Activated CD4-positive, alpha-beta memory T cell treated with anti-CD3 and anti-CD28 coated beads for 36 hours (primary cell): ENCODE measurements around the gene NDUFAF2. TPM values are rescaled to one million over a fixed set of nuclear protein-coding genes. Genes with fewer than 3 reads are reported as not detected.
A peak's percentile ranks its signal among the peaks of the same experiment; 100 is the strongest.
"Not testable (repeated sequence)": the region's sequence is repeated elsewhere in the genome, so short reads cannot be mapped to it uniquely, and the experiment has no call there.

Source experiments
- CTCF ChIA-PET: fragments of 350-600 bp; sonication (Branson Sonifier 250); formaldehyde crosslinking; loops from one replicate; lab custom pipeline; 2021; ENCODE audit warnings: antibody characterized with exemption, inconsistent platforms; lab: Charles Lee
- POLR2A ChIA-PET: fragments of 350-600 bp; sonication (Branson Sonifier 250); formaldehyde crosslinking; loops from one replicate; lab custom pipeline; 2021; ENCODE audit warnings: antibody characterized with exemption; lab: Charles Lee
- DNase-seq: peaks from one replicate; pipeline ENCODE4 v3.0.0-alpha.2; 2020
- H3K27ac Mint-ChIP-seq: one replicate; pipeline ENCODE4 v1.8.0; 2021; ENCODE audit warnings: mixed read lengths
- H3K27me3 Mint-ChIP-seq: one replicate; pipeline ENCODE4 v1.8.0; 2021; ENCODE audit warnings: mixed read lengths
- H3K36me3 Mint-ChIP-seq: one replicate; pipeline ENCODE4 v1.8.0; 2021; ENCODE audit warnings: mixed read lengths
- H3K4me1 Mint-ChIP-seq: one replicate; pipeline ENCODE4 v1.8.0; 2021; ENCODE audit warnings: low read depth, mixed read lengths
- H3K4me3 Mint-ChIP-seq: one replicate; pipeline ENCODE4 v1.8.0; 2021; ENCODE audit warnings: mild to moderate bottlenecking, mixed read lengths
- H3K9me3 Mint-ChIP-seq: one replicate; pipeline ENCODE4 v1.8.0; 2021; ENCODE audit warnings: mixed read lengths
- intact Hi-C: fragments of 100-400 bp; cut with micrococcal nuclease; formaldehyde crosslinking; loops from one replicate; pipeline ENCODE4 v1.15.1; 2023
- total RNA-seq, 2 experiments: library from RNA; stranded (reverse); gene quantifications; one replicate each; pipeline ENCODE4 v1.2.3, GENCODE V29; 2021

The NDUFAF2 gene
- total RNA-seq, 2 experiments from 2014 or later = 35.6 to 38.4 TPM

- Mint-ChIP-seq H3K9me3 (peaks cover 9% of the 10 kb centered on the region), H3K4me3 (no peak overlapping the region), H3K27me3 (no peaks in the 10 kb centered on the region), H3K27ac (no peak overlapping the region), H3K4me1 (peaks cover 4% of the 10 kb centered on the region), H3K36me3 (peaks cover 4% of the 10 kb centered on the region)
- ChIA-PET CTCF (interaction anchor here (0.7 to 4.5 kb wide), 8 partner anchors 8 to 700 kb away, joined by 3 to 25 read pairs (median 5); partner anchors contain the start of genes ERCC8 and NDUFAF2), POLR2A (no interaction called here)
- no peak for DNase-seq
- intact Hi-C loops = loop anchor here (2.0 kb wide), 1 partner anchor 700 kb away; no protein-coding TSS in a partner anchor
Observed at GRCh38 chr5:60958712-60959111, 13.7 kb downstream of the NDUFAF2 start.

- peaks cover 9% of the 10 kb centered on the region for H3K9me3 Mint-ChIP-seq
- H3K4me3 Mint-ChIP-seq = no peak overlapping the region
- ChIA-PET CTCF (interaction anchor here (0.7 to 4.5 kb wide), 8 partner anchors 8 to 700 kb away, joined by 3 to 25 read pairs (median 5); partner anchors contain the start of genes ERCC8 and NDUFAF2), POLR2A (no interaction called here)
- intact Hi-C loops = loop anchor here (2.0 kb wide), 1 partner anchor 700 kb away; no protein-coding TSS in a partner anchor
- H3K36me3 Mint-ChIP-seq = peaks cover 4% of the 10 kb centered on the region
- H3K27ac Mint-ChIP-seq = no peak overlapping the region
- H3K27me3 Mint-ChIP-seq = no peaks in the 10 kb centered on the region
- no peak for DNase-seq
- H3K4me1 Mint-ChIP-seq = peaks cover 4% of the 10 kb centered on the region
Observed at GRCh38 chr5:60959156-60959555, 14.2 kb downstream of the NDUFAF2 start.

GRCh38 chr5:60960591-60960990 lies 15.6 kb downstream of the NDUFAF2 start:
- H3K36me3 Mint-ChIP-seq = peaks cover 5% of the 10 kb centered on the region
- ChIA-PET CTCF (interaction anchor here (0.6 to 4.5 kb wide), 8 partner anchors 10 to 698 kb away, joined by 3 to 25 read pairs (median 4); no protein-coding TSS in a partner anchor), POLR2A (no interaction called here)
- H3K27ac Mint-ChIP-seq = no peak overlapping the region
- DNase-seq = no peak
- no peak overlapping the region for H3K4me3 Mint-ChIP-seq
- intact Hi-C loops = loop anchor here (1.0 kb wide), 1 partner anchor 283 kb away; no protein-coding TSS in a partner anchor
- peaks cover 4% of the 10 kb centered on the region for H3K4me1 Mint-ChIP-seq
- H3K27me3 Mint-ChIP-seq = no peaks in the 10 kb centered on the region
- peaks cover 3% of the 10 kb centered on the region for H3K9me3 Mint-ChIP-seq

GRCh38 chr5:60961685-60962084 lies 16.7 kb downstream of the NDUFAF2 start:
- no peak overlapping the region for H3K27ac Mint-ChIP-seq
- POLR2A ChIA-PET = no interaction called here
- H3K9me3 Mint-ChIP-seq = peaks cover 12% of the 10 kb centered on the region
- intact Hi-C loops = no loop called here
- H3K4me1 Mint-ChIP-seq = peaks cover 4% of the 10 kb centered on the region
- H3K27me3 Mint-ChIP-seq = no peaks in the 10 kb centered on the region
- DNase-seq = no peak
- CTCF ChIA-PET = interaction anchor here (0.9 kb wide), 1 partner anchor 697 kb away, joined by 3 read pairs; no protein-coding TSS in a partner anchor
- no peak overlapping the region for H3K4me3 Mint-ChIP-seq
- H3K36me3 Mint-ChIP-seq = peaks cover 9% of the 10 kb centered on the region

GRCh38 chr5:60972231-60972630 lies 27.2 kb downstream of the NDUFAF2 start:
- intact Hi-C loops = loop anchor here (1.0 to 5.0 kb wide), 6 partner anchors 27 to 1365 kb away; partner anchors contain the start of genes ERCC8, NDUFAF2 and SMIM15
- no peak overlapping the region for H3K4me3 Mint-ChIP-seq
- ChIA-PET CTCF (no interaction called here), POLR2A (interaction anchor here (0.6 kb wide), 1 partner anchor 180 kb away, joined by 3 read pairs; no protein-coding TSS in a partner anchor)
- no peaks in the 10 kb centered on the region for H3K27me3 Mint-ChIP-seq
- peaks cover 14% of the 10 kb centered on the region for H3K4me1 Mint-ChIP-seq
- peak; percentile 73 for DNase-seq
- H3K27ac Mint-ChIP-seq = no peak overlapping the region
- peaks cover 32% of the 10 kb centered on the region for H3K9me3 Mint-ChIP-seq
- peaks cover 46% of the 10 kb centered on the region for H3K36me3 Mint-ChIP-seq

- no peak for DNase-seq
- Mint-ChIP-seq H3K27me3 (no peaks in the 10 kb centered on the region), H3K9me3 (peaks cover 17% of the 10 kb centered on the region), H3K27ac (no peak overlapping the region), H3K4me3 (no peak overlapping the region), H3K36me3 (peaks cover 37% of the 10 kb centered on the region), H3K4me1 (peaks cover 3% of the 10 kb centered on the region)
- CTCF ChIA-PET = no interaction called here
- intact Hi-C loops = no loop called here
- POLR2A ChIA-PET = no interaction called here
Observed at GRCh38 chr5:60977956-60978737, 33.1 kb downstream of the NDUFAF2 start.

- peaks cover 17% of the 10 kb centered on the region for H3K9me3 Mint-ChIP-seq
- H3K36me3 Mint-ChIP-seq = peaks cover 33% of the 10 kb centered on the region
- H3K27ac Mint-ChIP-seq = no peak overlapping the region
- DNase-seq = no peak
- H3K4me3 Mint-ChIP-seq = no peak overlapping the region
- POLR2A ChIA-PET = no interaction called here
- CTCF ChIA-PET = no interaction called here
- no peaks in the 10 kb centered on the region for H3K27me3 Mint-ChIP-seq
- H3K4me1 Mint-ChIP-seq = no peaks in the 10 kb centered on the region
- intact Hi-C loops = no loop called here
Observed at GRCh38 chr5:60978968-60979367, 34.0 kb downstream of the NDUFAF2 start.

GRCh38 chr5:60980511-60980910 lies 35.5 kb downstream of the NDUFAF2 start:
- intact Hi-C loops = no loop called here
- no peak for DNase-seq
- no peak overlapping the region for H3K4me3 Mint-ChIP-seq
- H3K9me3 Mint-ChIP-seq = peaks cover 30% of the 10 kb centered on the region
- no peaks in the 10 kb centered on the region for H3K27me3 Mint-ChIP-seq
- ChIA-PET CTCF (interaction anchor here (0.6 kb wide), 1 partner anchor 234 kb away, joined by 3 read pairs; no protein-coding TSS in a partner anchor), POLR2A (no interaction called here)
- H3K4me1 Mint-ChIP-seq = no peaks in the 10 kb centered on the region
- no peak overlapping the region for H3K27ac Mint-ChIP-seq
- H3K36me3 Mint-ChIP-seq = peaks cover 29% of the 10 kb centered on the region

- H3K27ac Mint-ChIP-seq, intact Hi-C loops, H3K4me3 Mint-ChIP-seq, POLR2A ChIA-PET, DNase-seq, H3K27me3 Mint-ChIP-seq, CTCF ChIA-PET, H3K4me1 Mint-ChIP-seq: not testable (repeated sequence)
- Mint-ChIP-seq H3K36me3 (peaks cover 40% of the 10 kb centered on the region), H3K9me3 (peaks cover 42% of the 10 kb centered on the region)
Observed at GRCh38 chr5:60982127-60982526, 37.1 kb downstream of the NDUFAF2 start.

- H3K4me1 Mint-ChIP-seq = peaks cover 5% of the 10 kb centered on the region
- intact Hi-C loops = no loop called here
- H3K27ac Mint-ChIP-seq = no peak overlapping the region
- no peak for DNase-seq
- H3K4me3 Mint-ChIP-seq = no peak overlapping the region
- CTCF ChIA-PET = no interaction called here
- H3K9me3 Mint-ChIP-seq = peaks cover 68% of the 10 kb centered on the region
- H3K27me3 Mint-ChIP-seq = no peaks in the 10 kb centered on the region
- POLR2A ChIA-PET = no interaction called here
- peaks cover 47% of the 10 kb centered on the region for H3K36me3 Mint-ChIP-seq
Observed at GRCh38 chr5:60989790-60990189, 44.8 kb downstream of the NDUFAF2 start.

GRCh38 chr5:60992871-60993270 lies 47.9 kb downstream of the NDUFAF2 start:
- peaks cover 21% of the 10 kb centered on the region for H3K4me1 Mint-ChIP-seq
- POLR2A ChIA-PET = no interaction called here
- H3K4me3 Mint-ChIP-seq = no peak overlapping the region
- intact Hi-C loops = no loop called here
- peaks cover 33% of the 10 kb centered on the region for H3K36me3 Mint-ChIP-seq
- peaks cover 44% of the 10 kb centered on the region for H3K9me3 Mint-ChIP-seq
- H3K27me3 Mint-ChIP-seq = no peaks in the 10 kb centered on the region
- CTCF ChIA-PET = interaction anchor here (0.6 kb wide), 1 partner anchor 228 kb away, joined by 4 read pairs; no protein-coding TSS in a partner anchor
- no peak overlapping the region for H3K27ac Mint-ChIP-seq
- DNase-seq = no peak

- H3K36me3 Mint-ChIP-seq = peaks cover 33% of the 10 kb centered on the region
- peaks cover 41% of the 10 kb centered on the region for H3K9me3 Mint-ChIP-seq
- peaks cover 21% of the 10 kb centered on the region for H3K4me1 Mint-ChIP-seq
- CTCF ChIA-PET = interaction anchor here (0.6 kb wide), 1 partner anchor 30 kb away, joined by 3 read pairs; no protein-coding TSS in a partner anchor
- H3K4me3 Mint-ChIP-seq = no peak overlapping the region
- intact Hi-C loops = no loop called here
- no peak overlapping the region for H3K27ac Mint-ChIP-seq
- DNase-seq = no peak
- H3K27me3 Mint-ChIP-seq = no peaks in the 10 kb centered on the region
- POLR2A ChIA-PET = no interaction called here
Observed at GRCh38 chr5:60993425-60993824, 48.4 kb downstream of the NDUFAF2 start.
